Hepatocyte (in vitro differentiated cells): ENCODE results near the gene KLF5.

Source experiments
- CTCF ChIP-seq: fragments of 200-600 bp; sonication (generic); IDR thresholded peaks from 2 replicates; pipeline ENCODE4 v1.5.1; 2016; ENCODE audit warnings: antibody characterized with exemption, mild to moderate bottlenecking; ENCODE audit not compliant: poor library complexity
- EZH2phosphoT487 ChIP-seq: fragments of 200-600 bp; sonication (generic); IDR thresholded peaks from one replicate; pipeline ENCODE4 v1.6.1; 2018; ENCODE audit warnings: antibody characterized with exemption, mild to moderate bottlenecking, low read depth, moderate library complexity; ENCODE audit not compliant: unreplicated experiment, severe bottlenecking

DNA sequence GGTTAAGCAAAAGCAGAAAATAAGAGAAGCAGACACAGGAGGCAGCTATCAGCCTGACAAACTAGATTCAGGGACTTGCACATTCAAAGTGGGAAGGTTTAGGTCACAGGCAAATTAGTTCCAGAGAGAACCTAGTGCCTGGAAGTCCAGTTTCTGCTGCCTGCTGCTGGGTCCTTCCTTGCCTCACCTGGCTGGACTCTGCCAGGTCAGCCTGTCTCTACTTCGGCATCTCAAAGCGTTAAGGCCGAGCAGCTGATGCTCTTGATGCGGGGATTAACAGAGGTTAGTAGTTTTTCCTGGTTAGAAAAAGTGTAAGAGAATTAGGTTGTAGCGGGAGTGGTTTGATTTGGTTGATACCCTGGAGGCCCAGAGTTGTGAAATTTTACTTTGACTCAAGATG is 52.0 kb downstream of the KLF5 start:
- TF ChIP-seq CTCF (no peak), EZH2phosphoT487 (no peak)
